K562 (cell line): ENCODE data around the gene TCF25. TPM values are rescaled to one million over a fixed set of nuclear protein-coding genes. Genes with fewer than 3 reads are reported as not detected.

Experiments used
- CBX3 ChIP-seq, 2 experiments: IDR thresholded peaks; 1 replicate in 1 of 2; 2 replicates in 1 of 2; pipeline ENCODE4 v1.6.1; 2012; ENCODE audit warnings: inconsistent platforms in 2 of 2, low read length in 2 of 2, borderline replicate concordance in 1 of 2, control low read depth in 1 of 2
- CBX5 ChIP-seq: IDR thresholded peaks from 2 replicates; pipeline ENCODE4 v1.6.1; 2014; ENCODE audit warnings: low read depth, borderline replicate concordance
- GMEB1 ChIP-seq: fragments of 250-450 bp; sonication (Bioruptor Pico); IDR thresholded peaks from 2 replicates; pipeline ENCODE4 v1.4.0; 2020; ENCODE audit warnings: mild to moderate bottlenecking
- L3MBTL2 ChIP-seq: fragments of 450-650 bp; IDR thresholded peaks from 2 replicates; pipeline ENCODE4 v1.6.1; 2016; ENCODE audit warnings: mild to moderate bottlenecking, moderate library complexity
- MTA1 ChIP-seq: fragments of 450-650 bp; IDR thresholded peaks from 2 replicates; pipeline ENCODE4 v1.6.1; 2017; ENCODE audit warnings: borderline replicate concordance
- PHF8 ChIP-seq: fragments of 200-600 bp; sonication (generic); IDR thresholded peaks from 2 replicates; pipeline ENCODE4 v1.6.1; 2012; ENCODE audit warnings: mixed run types, mild to moderate bottlenecking, inconsistent platforms, low read length, moderate library complexity, borderline replicate concordance
- RCOR1 ChIP-seq, 2 experiments: IDR thresholded peaks; 2 replicates each; pipeline ENCODE4 v1.6.1; 2012; ENCODE audit warnings: low read depth in 2 of 2, low read length in 2 of 2, borderline replicate concordance in 1 of 2, improper control_type of control experiment in 1 of 2
- SREBF2 ChIP-seq: sonication (generic); formaldehyde crosslinking; IDR thresholded peaks from 2 replicates; pipeline ENCODE4 v1.4.0; 2020; ENCODE audit warnings: mild to moderate bottlenecking, missing genetic modification reagents
- SRSF3 ChIP-seq: fragments of 200-400 bp; formaldehyde crosslinking; IDR thresholded peaks from 2 replicates; pipeline ENCODE4 v1.6.1; 2016; ENCODE audit warnings: mild to moderate bottlenecking, low read length, moderate library complexity; ENCODE audit not compliant: insufficient read depth
- TEAD1 ChIP-seq, 2 experiments: fragments of 450-650 bp in 1 of 2; sonication (generic) in 1 of 2; formaldehyde crosslinking; IDR thresholded peaks; 2 replicates each; pipeline versions ENCODE4 v1.4.0 to v1.8.0; 2020 to 2022; ENCODE audit warnings: mild to moderate bottlenecking in 2 of 2, missing genetic modification reagents in 1 of 2
- TRIM24 ChIP-seq, 2 experiments: fragments of 450-650 bp; IDR thresholded peaks; 2 replicates each; pipeline ENCODE4 v1.6.1; 2016
- YY1 ChIP-seq, 3 experiments: IDR thresholded peaks; 2 replicates each; pipeline ENCODE4 v1.6.1; 2011; ENCODE audit warnings: low read length in 2 of 3, mild to moderate bottlenecking in 2 of 3, moderate library complexity in 2 of 3, borderline replicate concordance in 1 of 3, control low read depth in 1 of 3, low read depth in 1 of 3; ENCODE audit not compliant: insufficient read depth in 3 of 3, insufficient replicate concordance in 2 of 3, control insufficient read depth in 1 of 3, insufficient read length in 1 of 3; ENCODE audit errors: extremely low read depth in 1 of 3
- ZNF184 ChIP-seq: sonication (generic); formaldehyde crosslinking; IDR thresholded peaks from 2 replicates; pipeline ENCODE4 v1.5.0; 2020; ENCODE audit warnings: missing genetic modification reagents
- ZNF3 ChIP-seq: fragments of 250-450 bp; sonication (Bioruptor Pico); IDR thresholded peaks from 2 replicates; pipeline ENCODE4 v1.5.0; 2021; ENCODE audit warnings: mild to moderate bottlenecking, moderate library complexity
- ZNF695 ChIP-seq: fragments of 450-650 bp; formaldehyde crosslinking; IDR thresholded peaks from 2 replicates; pipeline ENCODE4 v1.4.0; 2020; ENCODE audit warnings: mild to moderate bottlenecking, moderate library complexity
- polyA plus RNA-seq, 8 experiments: library from polyadenylated mRNA; depleted of rRNA in 4 of 8; stranded (reverse) in 5 of 8; unstranded in 3 of 8; fragments of >200 nt; fragmentation: Nextera tagmentation in 2 of 8; fragmentation: Illumina TruSeq in 1 of 8; extraction: Ambion mirVana in 2 of 8; extraction: Trizol in 1 of 8; gene quantifications; 2 replicates each; pipeline versions ENCODE4 v1.2.1 to v1.2.3, GENCODE V29; 2011 to 2014; ENCODE audit warnings: inconsistent platforms in 1 of 8, missing spikeins in 1 of 8
- total RNA-seq, 7 experiments: library from RNA; depleted of rRNA in 6 of 7; stranded (reverse); fragments of >200 nt in 6 of 7; fragmentation: Illumina TruSeq in 2 of 7; extraction: Trizol in 2 of 7; gene quantifications; 2 replicates each; pipeline versions ENCODE4 v1.2.1 to v1.2.3, GENCODE V29; 2011 to 2021; ENCODE audit warnings: low replicate concordance in 1 of 7
- TF ChIP-seq, protein P1 (sequence below), 3 experiments: IDR thresholded peaks in 2 of 3; conservative IDR thresholded peaks in 1 of 3; 2 replicates each; pipeline ENCODE4 v1.5.1; 2011 to 2012; ENCODE audit warnings: low read length in 3 of 3, mild to moderate bottlenecking in 3 of 3, control low read depth in 2 of 3, improper control_type of control experiment in 1 of 3, inconsistent platforms in 1 of 3, low read depth in 1 of 3, mixed read lengths in 1 of 3, moderate library complexity in 1 of 3; ENCODE audit not compliant: insufficient read depth in 2 of 3
- TF ChIP-seq, protein P2 (sequence below): IDR thresholded peaks from 2 replicates; pipeline ENCODE4 v1.6.1; 2011; ENCODE audit not compliant: insufficient read length; ENCODE audit errors: extremely low read depth
- TF ChIP-seq, protein P3 (sequence below): fragments of 450-650 bp; IDR thresholded peaks from 2 replicates; pipeline ENCODE4 v1.6.1; 2016; ENCODE audit warnings: missing biosample characterization, missing genetic modification characterization
- TF ChIP-seq, protein P4 (sequence below): IDR thresholded peaks from 2 replicates; pipeline ENCODE4 v1.6.1; 2014; ENCODE audit warnings: antibody characterized with exemption

Gene TCF25
- total and polyA plus RNA-seq, 9 of the 15 experiments (the other 6 are each of a cell fraction or from before 2014, with no cell fraction given), result 9.0 to 154 (median 83.8) TPM

- peak in 1 of 2 experiments; percentile 65; a peak in 2 of 4 replicates for TF ChIP-seq RCOR1 (IDR thresholded peaks at IDR 0.05; ENCODE audit: borderline replicate concordance in 1 of 2, low read depth in 2 of 2, low read length in 2 of 2)
- no peak for TF ChIP-seq GMEB1 (CRISPR knock-in tag)
- no peak for TF ChIP-seq L3MBTL2
- TF ChIP-seq YY1 (IDR thresholded peaks at IDR 0.05; ENCODE audit: borderline replicate concordance in 1 of 3, control insufficient read depth in 1 of 3, extremely low read depth in 1 of 3, insufficient read depth in 3 of 3, insufficient read length in 1 of 3, insufficient replicate concordance in 2 of 3, low read depth in 1 of 3, low read length in 2 of 3), result peak in 1 of 3 experiments; percentile 14
- no peak for TF ChIP-seq ZNF184 (CRISPR knock-in tag)
- TF ChIP-seq TRIM24 (IDR thresholded peaks at IDR 0.05), result no peak
- no peak for TF ChIP-seq CBX3 (IDR thresholded peaks at IDR 0.05; ENCODE audit: borderline replicate concordance in 1 of 2, low read length in 2 of 2)
- TF ChIP-seq, protein P1, sequence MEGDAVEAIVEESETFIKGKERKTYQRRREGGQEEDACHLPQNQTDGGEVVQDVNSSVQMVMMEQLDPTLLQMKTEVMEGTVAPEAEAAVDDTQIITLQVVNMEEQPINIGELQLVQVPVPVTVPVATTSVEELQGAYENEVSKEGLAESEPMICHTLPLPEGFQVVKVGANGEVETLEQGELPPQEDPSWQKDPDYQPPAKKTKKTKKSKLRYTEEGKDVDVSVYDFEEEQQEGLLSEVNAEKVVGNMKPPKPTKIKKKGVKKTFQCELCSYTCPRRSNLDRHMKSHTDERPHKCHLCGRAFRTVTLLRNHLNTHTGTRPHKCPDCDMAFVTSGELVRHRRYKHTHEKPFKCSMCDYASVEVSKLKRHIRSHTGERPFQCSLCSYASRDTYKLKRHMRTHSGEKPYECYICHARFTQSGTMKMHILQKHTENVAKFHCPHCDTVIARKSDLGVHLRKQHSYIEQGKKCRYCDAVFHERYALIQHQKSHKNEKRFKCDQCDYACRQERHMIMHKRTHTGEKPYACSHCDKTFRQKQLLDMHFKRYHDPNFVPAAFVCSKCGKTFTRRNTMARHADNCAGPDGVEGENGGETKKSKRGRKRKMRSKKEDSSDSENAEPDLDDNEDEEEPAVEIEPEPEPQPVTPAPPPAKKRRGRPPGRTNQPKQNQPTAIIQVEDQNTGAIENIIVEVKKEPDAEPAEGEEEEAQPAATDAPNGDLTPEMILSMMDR (IDR thresholded peaks at IDR 0.05 in 2 of 3, conservative IDR thresholded peaks at IDR 0.05 in 1 of 3; ENCODE audit: insufficient read depth in 2 of 3, low read depth in 1 of 3, low read length in 3 of 3), result peak; percentile 80 to 96 (median 84)
- TF ChIP-seq SREBF2, result no peak
- no peak for TF ChIP-seq ZNF3 (CRISPR knock-in tag)
- TF ChIP-seq, protein P2, sequence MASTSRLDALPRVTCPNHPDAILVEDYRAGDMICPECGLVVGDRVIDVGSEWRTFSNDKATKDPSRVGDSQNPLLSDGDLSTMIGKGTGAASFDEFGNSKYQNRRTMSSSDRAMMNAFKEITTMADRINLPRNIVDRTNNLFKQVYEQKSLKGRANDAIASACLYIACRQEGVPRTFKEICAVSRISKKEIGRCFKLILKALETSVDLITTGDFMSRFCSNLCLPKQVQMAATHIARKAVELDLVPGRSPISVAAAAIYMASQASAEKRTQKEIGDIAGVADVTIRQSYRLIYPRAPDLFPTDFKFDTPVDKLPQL, result no peak
- TF ChIP-seq MTA1, result no peak
- no peak for TF ChIP-seq SRSF3
- TF ChIP-seq, protein P3, sequence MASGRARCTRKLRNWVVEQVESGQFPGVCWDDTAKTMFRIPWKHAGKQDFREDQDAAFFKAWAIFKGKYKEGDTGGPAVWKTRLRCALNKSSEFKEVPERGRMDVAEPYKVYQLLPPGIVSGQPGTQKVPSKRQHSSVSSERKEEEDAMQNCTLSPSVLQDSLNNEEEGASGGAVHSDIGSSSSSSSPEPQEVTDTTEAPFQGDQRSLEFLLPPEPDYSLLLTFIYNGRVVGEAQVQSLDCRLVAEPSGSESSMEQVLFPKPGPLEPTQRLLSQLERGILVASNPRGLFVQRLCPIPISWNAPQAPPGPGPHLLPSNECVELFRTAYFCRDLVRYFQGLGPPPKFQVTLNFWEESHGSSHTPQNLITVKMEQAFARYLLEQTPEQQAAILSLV (tag), result no peak
- TF ChIP-seq PHF8, result no peak
- no peak for TF ChIP-seq ZNF695
- no peak; a peak in 1 of 4 replicates for TF ChIP-seq TEAD1 (CRISPR knock-in tag; IDR thresholded peaks at IDR 0.05)
- TF ChIP-seq, protein P4, sequence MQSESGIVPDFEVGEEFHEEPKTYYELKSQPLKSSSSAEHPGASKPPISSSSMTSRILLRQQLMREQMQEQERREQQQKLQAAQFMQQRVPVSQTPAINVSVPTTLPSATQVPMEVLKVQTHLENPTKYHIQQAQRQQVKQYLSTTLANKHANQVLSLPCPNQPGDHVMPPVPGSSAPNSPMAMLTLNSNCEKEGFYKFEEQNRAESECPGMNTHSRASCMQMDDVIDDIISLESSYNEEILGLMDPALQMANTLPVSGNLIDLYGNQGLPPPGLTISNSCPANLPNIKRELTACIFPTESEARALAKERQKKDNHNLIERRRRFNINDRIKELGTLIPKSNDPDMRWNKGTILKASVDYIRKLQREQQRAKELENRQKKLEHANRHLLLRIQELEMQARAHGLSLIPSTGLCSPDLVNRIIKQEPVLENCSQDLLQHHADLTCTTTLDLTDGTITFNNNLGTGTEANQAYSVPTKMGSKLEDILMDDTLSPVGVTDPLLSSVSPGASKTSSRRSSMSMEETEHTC, result no peak
- TF ChIP-seq CBX5, result peak; percentile 26; the same call in 1 of the 2 replicates
Measured at GRCh38 chr16:89909777-89910716, 36.7 kb downstream of the TCF25 start (continued).
